GM10847 (cell line): ENCODE measurements around the gene TMEM45A.
A peak's percentile ranks its signal among the peaks of the same experiment; 100 is the strongest.

Experiments used
- POLR2A ChIP-seq: IDR thresholded peaks from 2 replicates; pipeline ENCODE4 v1.6.1; 2011; ENCODE audit not compliant: insufficient read length; ENCODE audit errors: extremely low read depth

TMEM45A gene, protein sequence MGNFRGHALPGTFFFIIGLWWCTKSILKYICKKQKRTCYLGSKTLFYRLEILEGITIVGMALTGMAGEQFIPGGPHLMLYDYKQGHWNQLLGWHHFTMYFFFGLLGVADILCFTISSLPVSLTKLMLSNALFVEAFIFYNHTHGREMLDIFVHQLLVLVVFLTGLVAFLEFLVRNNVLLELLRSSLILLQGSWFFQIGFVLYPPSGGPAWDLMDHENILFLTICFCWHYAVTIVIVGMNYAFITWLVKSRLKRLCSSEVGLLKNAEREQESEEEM

DNA sequence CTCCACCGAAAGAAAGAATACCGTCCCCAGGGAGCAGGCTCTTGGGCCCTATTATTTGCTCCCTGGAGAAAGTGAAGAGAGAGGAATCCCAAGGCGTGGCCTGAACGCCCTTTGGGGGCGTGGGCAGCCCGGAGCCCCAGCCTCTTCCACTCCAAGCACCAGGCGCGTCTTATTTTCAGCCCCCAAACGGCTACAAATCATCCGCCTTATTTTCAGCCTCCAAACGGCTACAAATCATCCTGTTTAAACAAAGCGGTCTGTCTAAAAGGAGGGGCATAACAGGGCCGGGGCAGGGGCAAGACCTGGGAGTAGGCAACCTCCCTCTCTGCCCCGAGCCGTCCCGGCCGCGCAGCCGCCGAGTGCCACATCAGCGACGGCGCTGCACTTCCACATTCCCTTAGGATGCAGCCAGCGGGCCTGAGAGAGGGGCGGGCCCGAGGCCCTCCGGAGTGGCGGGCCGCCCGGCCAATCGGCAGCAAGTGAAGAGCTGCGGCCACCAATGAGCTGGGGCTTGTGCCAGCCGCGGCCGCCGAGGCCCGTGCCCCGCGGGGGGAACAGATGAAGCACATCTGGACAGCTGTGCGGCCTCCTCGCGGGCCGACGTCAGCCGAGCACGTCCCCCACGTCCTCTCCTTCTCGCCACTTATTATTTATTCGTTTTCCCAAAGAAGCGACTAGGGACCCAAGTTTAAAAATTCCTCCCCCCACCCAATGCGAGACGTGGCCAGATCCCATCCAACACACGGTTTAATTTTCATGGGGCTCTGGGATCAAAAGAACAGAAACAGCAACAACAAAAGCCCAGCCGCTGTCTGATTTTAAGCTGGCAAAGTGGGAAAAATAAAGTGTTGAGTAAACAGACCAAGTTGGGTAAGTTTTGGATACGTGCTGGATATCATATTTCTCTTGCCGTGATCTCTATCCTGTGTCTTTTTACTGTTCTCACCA lies at the start of gene TMEM45A:
Gene TMEM45A, plus strand, starts transcription at position 561 of the 948 bp plus-strand sequence. CDS start 62,593 bp downstream, outside the sequence.
- peak; percentile 68 for TF ChIP-seq POLR2A

DNA sequence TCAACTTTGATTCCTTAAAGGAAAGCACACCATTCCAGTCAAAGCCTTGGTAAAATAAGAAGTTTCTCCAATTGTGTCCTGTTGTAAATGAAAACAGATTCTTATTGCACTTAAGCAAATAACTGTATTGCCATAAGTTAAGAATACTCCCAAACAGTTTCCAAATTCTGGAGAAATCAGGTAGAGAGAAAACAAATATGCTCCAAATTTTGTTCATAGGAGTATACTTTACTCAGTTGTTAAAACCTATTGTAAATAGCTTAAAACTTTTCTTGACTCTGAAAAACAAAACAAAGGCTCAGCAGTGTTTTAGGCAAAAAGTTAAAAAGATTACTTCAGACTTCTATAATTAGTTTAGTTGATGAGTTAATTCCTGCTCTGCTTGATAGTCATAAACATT lies 48.7 kb upstream of the TMEM45A start:
- no peak for TF ChIP-seq POLR2A

DNA sequence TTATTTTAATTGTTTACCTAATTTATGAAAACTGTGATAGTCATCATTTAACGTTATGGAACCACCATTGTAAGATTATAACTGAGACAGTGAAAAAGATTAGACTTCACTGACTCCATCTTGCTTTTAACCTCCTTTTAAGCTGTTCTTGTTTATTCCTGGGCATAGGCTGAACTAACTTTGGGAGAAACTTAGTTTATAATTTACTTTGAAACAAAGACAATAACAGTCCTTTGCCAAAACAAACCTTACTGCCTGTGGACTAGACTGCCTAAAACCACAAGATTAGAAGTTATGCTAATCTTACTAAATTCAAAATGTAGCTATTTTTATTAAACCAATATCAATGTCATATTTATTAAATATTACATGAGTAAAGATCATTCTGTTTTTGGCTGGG lies 44.3 kb upstream of the TMEM45A start:
- TF ChIP-seq POLR2A, result no peak

DNA sequence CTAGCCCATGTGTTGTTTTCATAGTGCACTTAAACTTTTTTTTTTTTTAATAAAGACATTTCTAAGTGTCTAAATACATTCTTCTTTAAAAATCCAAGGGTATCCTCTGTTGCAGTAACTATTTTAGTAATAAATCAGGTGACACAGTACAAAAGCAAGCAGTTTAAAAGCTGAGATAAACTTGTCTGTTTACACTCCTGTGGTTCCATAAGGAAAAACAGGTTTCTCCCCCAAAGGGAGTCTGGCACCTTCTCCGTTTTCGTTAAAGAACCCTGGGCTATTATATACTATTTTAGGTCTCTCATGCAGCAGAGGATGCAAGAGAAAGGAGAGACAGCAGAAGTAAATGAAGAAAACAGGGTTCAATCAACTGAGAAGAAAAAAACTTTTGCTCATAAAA lies 43.2 kb upstream of the TMEM45A start:
- no peak for TF ChIP-seq POLR2A

DNA sequence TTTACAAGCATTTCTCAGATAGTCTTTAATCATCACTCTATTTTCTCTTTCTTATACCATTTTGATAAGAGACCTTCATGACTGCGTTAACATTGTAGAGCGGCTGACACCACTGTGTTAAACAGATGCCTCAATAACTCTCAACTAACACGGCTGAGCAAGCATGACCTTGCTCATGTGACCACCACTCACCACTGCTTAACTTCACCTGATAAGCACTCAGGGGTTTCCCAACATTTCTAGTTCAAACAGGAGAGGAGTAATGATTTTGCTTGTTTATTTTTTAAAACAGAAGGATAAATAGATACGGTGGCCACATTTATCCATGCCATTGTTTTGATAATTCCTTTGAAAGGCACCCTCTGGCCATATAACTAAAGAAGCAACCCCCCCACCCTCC lies 37.7 kb upstream of the TMEM45A start:
- no peak for TF ChIP-seq POLR2A

DNA sequence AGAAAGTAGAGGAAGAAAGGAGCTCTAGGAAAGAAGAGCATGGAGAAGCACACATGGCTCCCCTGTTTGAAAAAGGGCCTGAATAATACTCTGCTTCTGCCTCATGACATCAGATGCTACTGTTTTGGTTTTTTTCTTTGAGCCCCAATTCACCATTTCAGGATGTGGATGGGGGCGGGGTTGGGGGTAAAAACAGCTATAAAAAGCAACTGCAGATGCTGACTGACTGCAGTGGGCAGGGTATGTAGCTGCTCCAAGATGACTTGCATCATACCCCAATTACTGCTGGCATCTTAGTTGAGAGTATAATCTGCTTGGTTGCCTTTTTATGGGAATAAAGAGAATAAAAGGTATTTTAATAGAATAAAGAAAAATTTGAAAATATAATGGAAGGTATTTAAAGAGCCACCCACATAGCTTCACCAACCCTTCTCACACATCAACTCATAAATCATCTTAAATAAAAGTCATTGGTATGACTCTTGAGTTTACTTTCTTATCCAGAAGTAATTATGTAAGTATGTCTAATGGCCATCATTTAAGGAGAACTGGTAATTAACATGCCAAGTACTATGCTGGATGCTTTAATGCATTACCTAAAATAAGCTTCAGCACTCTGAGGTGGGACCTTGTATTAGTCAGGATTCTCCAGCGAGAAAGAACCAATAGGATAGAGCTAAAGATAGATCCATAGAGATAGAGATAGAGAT lies 36.4 kb upstream of the TMEM45A start:
- TF ChIP-seq POLR2A, result no peak

DNA sequence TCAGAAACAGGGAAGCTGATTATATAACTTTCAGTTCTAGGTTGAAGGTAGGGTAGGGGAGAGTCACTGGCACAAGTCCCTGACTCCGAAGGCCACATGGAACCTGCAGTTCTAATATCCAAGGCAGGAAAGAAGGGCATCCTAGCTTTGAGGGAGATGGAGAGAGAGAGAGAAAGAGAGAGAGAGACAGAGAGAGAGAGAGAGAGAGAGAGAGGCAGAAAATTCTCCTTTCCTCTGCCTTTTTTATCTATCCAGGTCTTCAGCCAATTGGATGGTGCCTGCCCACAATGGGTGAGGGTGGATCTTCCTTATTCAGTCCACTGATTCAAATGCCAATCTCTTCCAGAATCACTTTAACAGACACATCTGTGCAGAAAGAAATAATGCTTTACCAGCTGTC lies 35.7 kb upstream of the TMEM45A start:
- no peak for TF ChIP-seq POLR2A

DNA sequence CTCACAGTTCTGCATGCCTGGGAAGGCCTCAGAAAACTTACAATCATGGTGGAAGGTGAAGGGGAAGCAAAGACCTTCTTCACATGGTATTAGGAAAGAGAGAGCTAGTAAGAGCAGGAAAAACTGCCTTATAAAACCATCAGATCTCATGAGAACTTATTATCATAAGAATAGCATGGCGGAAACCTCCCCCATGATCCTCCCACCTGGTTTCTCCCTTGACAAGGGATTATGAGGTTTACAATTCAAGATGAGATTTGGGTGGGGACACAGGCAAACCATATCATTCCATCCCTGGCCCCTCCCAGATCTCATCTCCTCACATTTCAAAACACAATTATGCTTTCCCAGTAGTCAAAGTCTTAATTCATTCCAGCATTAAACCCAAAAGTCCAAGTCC lies 34.6 kb upstream of the TMEM45A start:
- TF ChIP-seq POLR2A, result no peak

DNA sequence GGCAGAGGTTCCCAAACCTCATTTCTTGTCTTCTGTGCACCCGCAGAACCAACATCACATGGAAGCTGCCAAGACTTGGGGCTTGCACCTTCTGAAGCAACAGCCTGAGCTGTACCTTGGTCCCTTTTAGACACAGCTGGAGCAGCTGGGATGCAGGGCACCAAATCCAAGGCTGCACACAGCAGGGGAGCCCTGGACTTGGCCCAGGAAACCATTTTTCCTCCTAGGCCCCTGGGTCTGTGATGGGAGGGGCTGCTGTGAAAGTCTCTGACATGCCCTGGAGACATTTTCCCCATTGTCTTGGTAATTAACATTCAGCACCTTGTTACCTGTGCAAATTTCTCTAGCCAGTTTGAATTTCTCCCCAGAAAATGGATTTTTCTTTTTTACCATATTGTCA lies 33.6 kb upstream of the TMEM45A start:
- TF ChIP-seq POLR2A, result no peak

DNA sequence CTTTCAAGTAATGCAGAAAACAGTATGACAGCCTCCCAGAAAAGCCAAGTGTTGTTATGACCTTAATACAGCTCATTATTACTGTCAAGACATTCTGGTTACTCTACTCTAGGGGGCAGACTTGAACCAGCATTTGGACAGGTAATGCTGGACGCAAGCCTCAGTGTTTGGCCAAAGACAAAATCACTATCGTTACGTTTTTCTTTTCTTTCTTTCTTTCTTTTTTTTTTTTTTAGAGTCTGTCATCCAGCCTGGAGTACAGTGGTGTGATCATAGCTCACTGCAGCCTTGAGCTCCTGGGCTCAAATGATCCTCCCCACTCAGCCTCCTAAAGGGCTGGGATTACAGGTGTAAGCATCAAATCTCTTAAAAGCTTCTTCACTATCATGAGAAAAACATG lies 29.4 kb upstream of the TMEM45A start:
- no peak for TF ChIP-seq POLR2A

DNA sequence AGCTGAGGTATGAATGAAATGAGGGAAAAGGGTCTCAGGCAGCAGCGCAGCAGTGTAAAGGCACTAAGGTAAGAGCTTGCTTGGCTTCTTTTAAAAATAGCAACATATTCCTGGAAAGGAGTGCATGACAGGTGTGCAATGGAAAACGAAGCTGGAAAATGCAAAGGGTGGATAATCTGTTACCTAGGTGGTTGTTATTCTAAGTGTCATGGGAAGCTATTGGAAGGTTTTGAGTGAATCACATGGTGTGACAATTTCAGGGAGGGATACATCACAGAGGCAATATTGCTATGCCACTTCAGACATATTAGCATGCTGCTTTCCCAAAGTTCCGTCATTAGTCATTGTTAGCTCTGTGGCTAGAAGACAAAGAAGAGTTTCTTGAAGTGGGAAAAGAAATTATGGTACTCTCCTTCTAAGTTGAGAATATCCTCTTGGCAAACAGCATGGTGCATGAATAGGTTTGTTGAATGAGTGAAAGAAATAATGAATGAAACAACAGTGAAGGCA lies 28.7 kb upstream of the TMEM45A start:
- TF ChIP-seq POLR2A, result no peak

DNA sequence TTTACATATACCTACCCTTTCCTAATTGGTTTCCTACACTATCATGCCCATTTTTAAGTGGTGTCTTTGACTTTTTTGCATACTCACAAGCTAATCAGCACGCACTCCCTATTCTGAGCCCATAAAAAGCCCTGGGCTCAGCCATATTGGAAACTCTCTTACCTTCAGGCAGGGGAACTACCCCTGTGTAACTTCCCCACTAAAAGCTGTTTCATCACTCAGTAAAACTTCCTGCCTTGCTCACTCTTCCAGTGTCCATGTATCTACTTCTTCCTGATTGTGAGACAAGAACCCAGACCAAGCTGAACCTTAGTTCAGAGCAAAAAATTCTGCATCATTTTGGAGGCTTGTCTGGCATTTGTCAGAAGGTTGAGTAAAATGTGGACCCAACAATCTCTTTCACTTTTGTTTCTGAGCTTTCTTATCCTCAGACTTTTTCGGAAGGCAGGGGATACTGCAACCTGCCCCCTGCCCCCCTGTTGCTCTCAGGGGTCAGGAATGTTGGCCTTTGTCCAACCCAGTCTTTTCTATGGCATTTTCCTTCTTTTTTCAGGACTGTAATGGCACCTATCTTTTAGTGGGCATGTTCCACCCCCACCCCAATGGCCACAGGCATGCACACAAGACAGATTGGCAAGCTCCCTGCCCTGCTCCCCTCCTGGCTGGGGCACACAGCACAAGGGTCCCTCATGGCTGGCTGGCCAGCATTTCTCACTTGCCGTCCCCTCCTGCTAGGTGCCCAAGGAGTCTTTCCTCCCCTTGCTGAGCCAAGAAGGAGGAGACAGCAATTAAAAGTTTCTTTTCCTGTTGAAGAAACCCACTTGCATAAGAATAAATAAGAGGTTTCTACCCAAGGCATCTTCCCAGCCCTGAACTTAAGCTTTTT lies 26.3 kb upstream of the TMEM45A start:
- no peak for TF ChIP-seq POLR2A

DNA sequence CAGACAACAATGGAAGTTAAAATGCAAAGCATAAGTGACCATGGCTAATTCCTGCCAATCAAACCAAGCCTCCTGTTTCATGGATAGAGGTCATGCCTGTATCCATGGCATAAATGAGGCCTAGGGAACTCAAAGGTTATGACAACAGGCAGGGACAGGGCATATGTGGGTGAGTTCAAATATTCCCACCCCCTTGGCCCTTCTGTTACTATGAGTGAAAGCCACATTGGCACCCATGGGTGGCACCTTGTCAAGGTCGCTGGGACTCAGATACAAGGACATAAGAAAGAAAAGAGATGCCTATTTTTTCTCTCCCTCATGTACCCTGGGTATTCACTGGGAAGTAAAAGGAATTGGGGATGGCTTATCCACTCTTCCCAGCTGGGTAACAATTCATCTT lies 25.3 kb upstream of the TMEM45A start:
- no peak for TF ChIP-seq POLR2A

DNA sequence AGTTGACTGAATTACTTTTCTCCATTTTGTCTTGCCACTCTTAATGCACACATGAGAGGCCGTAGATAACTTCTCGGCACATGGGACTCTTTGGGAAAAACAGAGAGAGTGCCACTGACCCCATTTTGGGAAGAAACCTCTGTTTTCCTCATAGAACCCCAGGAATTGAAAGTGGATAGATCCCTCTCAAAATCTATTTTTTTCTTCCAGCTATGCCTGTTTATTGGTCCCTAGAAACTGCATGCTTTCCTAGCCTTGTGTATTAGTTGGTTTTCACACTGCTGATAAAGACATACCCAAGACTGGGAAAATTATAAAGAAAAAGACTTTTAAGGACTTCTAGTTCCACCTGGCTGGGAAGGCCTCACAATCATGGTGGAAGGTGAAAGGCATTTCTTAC lies 23.7 kb upstream of the TMEM45A start:
- TF ChIP-seq POLR2A, result no peak
